GM12801 (cell line): ENCODE data around the gene DGLUCY.

Experiments used
- CTCF ChIP-seq: IDR thresholded peaks from one replicate; pipeline ENCODE4 v1.5.1; 2011; ENCODE audit warnings: control low read depth; ENCODE audit not compliant: insufficient read length; ENCODE audit errors: extremely low read depth

The DGLUCY gene

DNA sequence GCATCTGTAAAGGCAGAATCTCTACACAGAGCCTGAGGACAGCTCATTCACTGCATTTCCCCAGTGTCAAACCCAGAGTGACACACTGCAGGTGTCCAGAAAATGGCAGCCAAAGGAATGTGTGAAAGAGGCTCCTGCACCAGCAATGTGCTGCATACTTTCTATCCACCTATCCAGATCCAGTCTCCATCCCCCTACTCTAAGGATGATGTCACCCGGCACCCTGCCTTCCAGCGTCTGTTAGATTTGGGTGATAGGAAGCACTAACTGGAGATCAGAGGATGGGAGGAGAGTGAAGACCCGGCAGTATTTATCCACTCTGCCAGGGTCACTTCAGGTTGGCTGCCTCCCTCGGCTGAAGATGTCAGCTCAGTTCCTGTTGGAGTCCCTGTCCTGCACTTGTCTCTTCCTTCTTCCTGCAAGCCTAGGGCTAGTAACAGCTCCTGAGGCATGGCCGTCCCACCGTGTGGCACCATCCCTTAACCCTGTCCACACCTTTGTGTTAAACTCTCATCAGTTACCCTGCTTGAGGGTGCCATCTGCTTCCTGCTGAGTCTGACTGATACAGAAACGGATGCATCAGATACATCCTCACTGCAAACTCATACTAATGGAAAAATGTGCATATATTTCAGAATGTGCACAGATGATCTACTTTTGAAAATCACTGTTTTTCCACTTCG is 143.6 kb downstream of the DGLUCY start:
- no peak for TF ChIP-seq CTCF

DNA sequence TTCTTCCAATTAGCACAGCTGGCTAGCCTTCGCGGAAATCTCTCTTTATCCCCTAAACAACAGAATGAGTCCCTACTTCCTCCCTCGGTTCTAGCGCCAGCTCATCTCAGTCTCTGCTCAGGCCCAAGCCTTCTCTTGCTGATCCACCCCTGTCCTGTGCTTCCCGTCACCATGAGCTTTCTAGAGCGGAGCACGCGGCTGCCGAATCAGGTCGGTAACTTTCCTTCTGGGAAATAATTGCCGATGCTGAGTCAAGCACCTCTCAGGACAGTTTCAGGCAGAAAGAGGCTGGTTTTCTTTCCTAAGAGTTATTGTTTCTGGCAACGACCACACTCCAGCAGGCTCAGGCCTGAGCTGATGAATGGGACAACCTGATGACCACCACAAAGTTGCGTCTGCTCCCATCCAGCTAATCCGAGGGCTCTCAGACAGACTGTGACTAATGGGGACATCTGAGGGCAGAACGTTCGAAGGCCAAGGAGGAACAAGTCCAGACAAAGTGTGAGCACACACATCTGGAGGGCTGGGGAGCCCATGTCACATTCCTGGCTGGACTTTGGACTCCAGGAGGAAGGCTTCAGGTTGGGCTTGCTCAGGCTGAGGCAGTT is 144.2 kb downstream of the DGLUCY start:
- TF ChIP-seq CTCF = no peak

GRCh38 chr14:91258876-91259275 is 145.0 kb downstream of the DGLUCY start:
- no peak for TF ChIP-seq CTCF

DNA sequence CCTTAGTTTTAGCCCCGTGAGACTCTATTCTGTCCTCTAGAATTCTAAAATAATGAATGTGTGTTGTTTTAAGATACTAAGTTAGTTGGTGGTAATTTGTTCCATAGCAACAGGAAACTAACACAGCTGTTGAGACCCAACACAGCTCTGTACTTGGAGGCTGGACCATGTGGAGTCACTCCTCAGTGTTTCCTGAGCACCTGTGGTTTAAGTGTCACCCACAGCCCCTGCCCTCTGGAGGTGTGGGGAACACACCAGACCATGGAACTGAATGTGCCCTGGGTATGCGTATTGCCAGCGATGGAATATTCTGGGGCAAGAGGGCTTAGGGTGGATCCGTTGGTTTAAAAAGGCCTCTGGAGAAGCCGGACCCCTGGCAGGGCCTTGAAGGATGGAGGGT is 147.2 kb downstream of the DGLUCY start:
- TF ChIP-seq CTCF = no peak

DNA sequence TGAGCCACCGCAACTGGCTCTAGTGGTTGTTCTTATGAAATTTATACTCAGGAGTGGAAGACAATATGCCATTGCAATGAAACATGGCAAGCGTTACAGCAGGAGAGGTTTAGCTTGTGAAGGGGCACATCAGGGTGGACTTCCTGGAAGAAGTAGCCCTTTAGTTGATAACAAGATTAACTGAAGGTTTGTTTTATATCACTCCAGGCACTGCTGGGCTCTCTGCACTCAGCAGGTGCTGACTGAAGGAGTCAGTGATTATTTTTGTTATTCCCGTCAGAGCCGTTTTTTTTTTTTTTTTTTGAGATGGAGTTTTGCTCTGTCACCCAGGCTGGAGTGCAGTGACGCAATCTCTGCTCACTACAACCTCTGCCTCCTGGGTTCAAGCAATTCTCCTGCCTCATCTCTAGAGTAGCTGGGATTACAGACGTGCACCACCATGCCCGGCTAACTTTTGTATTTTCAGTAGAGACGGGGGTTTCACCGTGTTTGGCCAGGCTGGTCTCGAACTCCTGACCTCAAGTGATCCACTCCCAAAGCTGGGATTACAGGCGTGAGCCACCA is 148.2 kb downstream of the DGLUCY start:
- TF ChIP-seq CTCF = no peak

GRCh38 chr14:91263329-91263728 is 149.5 kb downstream of the DGLUCY start:
- no peak for TF ChIP-seq CTCF

DNA sequence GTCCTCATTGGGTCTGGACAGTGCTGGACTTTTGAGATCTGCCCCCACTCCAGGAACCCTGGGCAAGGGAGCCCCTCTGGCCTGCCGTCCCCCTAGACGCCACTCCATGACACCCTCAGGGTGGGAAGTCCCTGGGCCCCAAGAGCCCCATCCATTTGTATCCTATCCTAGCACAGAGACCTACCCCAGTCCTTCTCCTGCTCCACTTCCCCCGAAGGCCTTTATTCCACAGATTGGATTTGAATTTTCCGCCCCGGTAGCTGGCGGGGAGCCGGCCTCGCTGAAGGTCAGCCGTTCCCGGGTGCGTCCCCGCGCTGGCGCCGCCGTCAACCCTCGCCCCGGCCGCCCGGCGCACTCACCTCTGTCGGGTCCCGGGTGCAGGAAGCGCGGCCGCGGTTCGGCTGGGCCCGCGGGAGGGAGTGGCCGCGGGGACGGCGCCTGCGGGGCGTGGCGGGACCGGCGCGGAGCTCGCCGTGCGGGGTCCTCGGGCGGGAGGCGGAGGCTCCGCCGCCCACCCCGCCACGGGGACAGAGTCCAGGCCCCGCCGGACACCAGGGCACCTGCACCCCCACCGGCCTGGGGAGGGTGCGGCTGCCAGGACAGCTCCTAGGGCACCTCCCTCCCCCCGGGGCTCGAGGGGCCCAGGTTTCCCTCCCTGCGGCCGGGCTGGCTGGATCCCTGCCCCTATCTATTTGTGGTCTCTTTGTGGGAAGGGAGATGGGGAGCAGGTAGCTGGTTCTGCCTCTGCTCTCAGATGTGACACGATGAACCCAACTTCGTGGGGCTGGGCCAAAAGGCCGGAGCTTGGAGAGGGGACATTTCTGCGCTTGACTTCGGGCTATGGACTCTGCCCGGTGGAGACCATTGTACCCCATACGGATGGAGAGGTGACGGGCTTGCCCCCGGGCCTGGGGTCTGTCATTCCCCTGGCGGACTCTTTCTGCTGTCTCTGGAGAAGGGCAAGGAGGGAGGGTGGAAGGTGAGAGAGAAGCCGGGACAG is 150.6 kb downstream of the DGLUCY start:
- no peak for TF ChIP-seq CTCF
